CD14-positive monocyte (primary cell): ENCODE measurements around the gene NRK. TPM values are rescaled to one million over a fixed set of nuclear protein-coding genes. Genes with fewer than 3 reads are reported as not detected.
"Not testable (repeated sequence)": the region's sequence is repeated elsewhere in the genome, so short reads cannot be mapped to it uniquely, and the experiment has no call there.

ENCODE experiments used
- DNase-seq, 3 donors: peaks; one replicate each; pipeline ENCODE4 v3.0.0-alpha.2; 2011 to 2022
- H2AFZ ChIP-seq: 2 replicates; pipeline ENCODE4 v1.6.0; 2012; ENCODE audit warnings: mild to moderate bottlenecking, low read depth, low read length, inconsistent platforms; ENCODE audit not compliant: insufficient read depth, poor library complexity, severe bottlenecking
- H3K27ac ChIP-seq, 2 donors: 1 replicate in 1 of 2; 2 replicates in 1 of 2; pipeline ENCODE4 v1.5.1; 2012 to 2013; ENCODE audit warnings: low read length in 2 of 2, control low read depth in 1 of 2, inconsistent platforms in 1 of 2, low read depth in 1 of 2, mild to moderate bottlenecking in 1 of 2
- H3K27me3 ChIP-seq, 2 donors: one replicate each; pipeline versions ENCODE4 v1.6.0 to v1.6.1; 2011 to 2013; ENCODE audit warnings: low read length in 2 of 2; ENCODE audit not compliant: control insufficient read depth in 2 of 2, insufficient read depth in 2 of 2
- H3K36me3 ChIP-seq, 2 donors: replicated peaks in 1 of 2; 1 replicate in 1 of 2; 2 replicates in 1 of 2; pipeline versions ENCODE4 v1.5.1 to v1.6.1; 2012 to 2013; ENCODE audit warnings: low read length in 2 of 2, control low read depth in 1 of 2, inconsistent platforms in 1 of 2, mild to moderate bottlenecking in 1 of 2; ENCODE audit not compliant: insufficient read depth in 2 of 2, control insufficient read depth in 1 of 2
- H3K4me1 ChIP-seq, 2 donors: 1 replicate in 1 of 2; 2 replicates in 1 of 2; pipeline versions ENCODE4 v1.5.1 to v1.6.1; 2012 to 2013; ENCODE audit warnings: low read length in 2 of 2, control low read depth in 1 of 2, inconsistent platforms in 1 of 2, mild to moderate bottlenecking in 1 of 2, moderate library complexity in 1 of 2; ENCODE audit not compliant: insufficient read depth in 2 of 2, control insufficient read depth in 1 of 2
- H3K4me2 ChIP-seq: replicated peaks from 2 replicates; pipeline ENCODE3; 2012; ENCODE audit warnings: low read length, moderate library complexity, mild to moderate bottlenecking; ENCODE audit not compliant: poor library complexity, severe bottlenecking; ENCODE audit errors: extremely low read depth
- H3K4me3 ChIP-seq, 3 experiments: fragments of 200-600 bp in 1 of 3; sonication (generic) in 1 of 3; replicated peaks in 1 of 3; 1 replicate in 2 of 3; 2 replicates in 1 of 3; pipeline ENCODE4 v1.5.1; 2011 to 2013; ENCODE audit warnings: low read length in 3 of 3, mild to moderate bottlenecking in 3 of 3, control low read depth in 2 of 3, low read depth in 2 of 3, inconsistent platforms in 1 of 3, moderate library complexity in 1 of 3
- H3K79me2 ChIP-seq: 2 replicates; pipeline ENCODE4 v1.6.0; 2012; ENCODE audit warnings: mild to moderate bottlenecking, control low read depth, inconsistent platforms, low read length, moderate library complexity; ENCODE audit not compliant: insufficient read depth
- H3K9ac ChIP-seq: 2 replicates; pipeline ENCODE4 v1.6.0; 2017; ENCODE audit warnings: low read length, mild to moderate bottlenecking; ENCODE audit not compliant: insufficient read depth, poor library complexity, severe bottlenecking
- H3K9me3 ChIP-seq, 2 donors: replicated peaks in 1 of 2; 1 replicate in 1 of 2; 2 replicates in 1 of 2; pipeline versions ENCODE4 v1.5.1 to v1.6.1; 2012 to 2013; ENCODE audit warnings: low read length in 2 of 2, control low read depth in 1 of 2; ENCODE audit not compliant: control insufficient read depth in 1 of 2, insufficient read depth in 1 of 2
- H4K20me1 ChIP-seq: 2 replicates; pipeline ENCODE4 v1.6.0; 2012; ENCODE audit warnings: mild to moderate bottlenecking, low read length, control low read depth, moderate library complexity; ENCODE audit not compliant: insufficient read depth
- H3K27ac Mint-ChIP-seq, 7 donors: one replicate each; pipeline ENCODE4 v1.8.0; 2020; ENCODE audit warnings: mild to moderate bottlenecking in 7 of 7, mixed read lengths in 7 of 7, moderate library complexity in 6 of 7, inconsistent platforms in 2 of 7
- H3K27me3 Mint-ChIP-seq, 3 donors: one replicate each; pipeline ENCODE4 v1.8.0; 2021 to 2022; ENCODE audit warnings: low read depth in 3 of 3, mild to moderate bottlenecking in 3 of 3, mixed read lengths in 3 of 3, moderate library complexity in 3 of 3, inconsistent platforms in 1 of 3
- H3K36me3 Mint-ChIP-seq, 2 donors: one replicate each; pipeline ENCODE4 v1.8.0; 2020; ENCODE audit warnings: mixed read lengths in 2 of 2, inconsistent platforms in 1 of 2, mild to moderate bottlenecking in 1 of 2
- H3K4me1 Mint-ChIP-seq: one replicate; pipeline ENCODE4 v1.8.0; 2020; ENCODE audit warnings: mild to moderate bottlenecking, mixed read lengths
- H3K4me3 Mint-ChIP-seq, 2 donors: one replicate each; pipeline ENCODE4 v1.8.0; 2020; ENCODE audit warnings: mild to moderate bottlenecking in 2 of 2, mixed read lengths in 2 of 2, moderate library complexity in 1 of 2
- H3K9me3 Mint-ChIP-seq, 7 donors: one replicate each; pipeline ENCODE4 v1.8.0; 2020 to 2022; ENCODE audit warnings: mixed read lengths in 7 of 7, mild to moderate bottlenecking in 6 of 7, moderate library complexity in 6 of 7, inconsistent platforms in 2 of 7
- CTCF ChIP-seq: fragments of 200-600 bp; IDR thresholded peaks from one replicate; pipeline ENCODE4 v1.8.0; 2022; ENCODE audit warnings: antibody characterized with exemption, mild to moderate bottlenecking
- WGBS: methylation state at CpG from one replicate; pipeline ENCODE4 v1.1.5; 2013; ENCODE audit warnings: missing lambda C conversion rate; ENCODE audit not compliant: insufficient coverage; 5-methylcytosine and 5-hydroxymethylcytosine counted together
- intact Hi-C, 2 donors: fragments of 100-400 bp; cut with micrococcal nuclease; formaldehyde crosslinking; loops; one replicate each; pipeline versions ENCODE4 v1.15.0 to v1.15.1; 2023
- polyA plus RNA-seq, 3 donors: library from polyadenylated mRNA; depleted of rRNA in 1 of 3; unstranded in 2 of 3; stranded (reverse) in 1 of 3; fragments of 300-500 nt in 2 of 3; fragments of >200 nt in 1 of 3; fragmentation: Illumina TruSeq in 2 of 3; gene quantifications; 1 replicate in 2 of 3; 2 replicates in 1 of 3; pipeline ENCODE4 v1.2.3, GENCODE V29; 2012 to 2021

Gene NRK
- polyA plus RNA-seq, 3 donors = not detected

- Mint-ChIP-seq H3K4me3 (no peak overlapping the region), H3K4me1 (no peaks in the 10 kb centered on the region), H3K27me3 (peaks cover 0 to 5% (median 2%) of the 10 kb centered on the region in 3 donors), H3K27ac (no peak overlapping the region), H3K9me3 (peaks cover 0 to 8% (median 5%) of the 10 kb centered on the region in 7 donors), H3K36me3 (no peaks in the 10 kb centered on the region)
- Histone ChIP-seq H3K4me1 (no peaks in the 10 kb centered on the region), H3K9ac (no peak overlapping the region), H3K27ac (no peak overlapping the region), H3K9me3 (peaks cover 0 to 11% of the 10 kb centered on the region in 2 donors), H3K36me3 (no peaks in the 10 kb centered on the region), H3K4me3 (no peak overlapping the region), H3K4me2 (no peak overlapping the region), H4K20me1 (no peaks in the 10 kb centered on the region), H3K79me2 (no peaks in the 10 kb centered on the region), H3K27me3 (no peaks in the 10 kb centered on the region), H2AFZ (no peak overlapping the region)
- no peak for TF ChIP-seq CTCF
- WGBS = 86% methylated on average over 12 of the region's 15 CpGs
- intact Hi-C loops = no loop called here
- DNase-seq = no peak
Measured at GRCh38 chrX:105981772-105982485, 159.6 kb downstream of the NRK start.

DNA sequence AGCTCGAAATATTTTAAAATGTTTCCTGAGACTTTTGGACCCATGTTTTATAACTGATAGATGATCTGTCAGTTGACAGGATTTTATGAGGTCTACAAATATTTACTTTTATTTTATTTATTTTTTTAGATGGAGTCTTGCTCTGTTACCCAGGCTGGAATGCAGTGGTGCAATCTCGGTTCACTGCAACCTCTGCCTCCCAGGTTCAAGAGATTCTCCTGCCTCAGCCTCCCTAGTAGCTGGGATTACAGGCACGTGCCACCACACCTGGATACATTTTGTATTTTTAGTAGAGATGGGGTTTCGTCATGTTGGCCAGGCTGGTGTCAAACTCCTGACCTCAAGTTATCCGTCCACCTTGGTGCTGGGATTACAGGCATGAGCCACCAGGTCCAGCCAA is 166.1 kb downstream of the NRK start:
- DNase-seq, H3K4me1 Mint-ChIP-seq, H3K27ac ChIP-seq, H3K27me3 Mint-ChIP-seq, H4K20me1 ChIP-seq, H3K79me2 ChIP-seq, intact Hi-C loops, H3K36me3 ChIP-seq, H3K27ac Mint-ChIP-seq, H3K4me1 ChIP-seq, H3K27me3 ChIP-seq, H3K4me3 ChIP-seq, H3K36me3 Mint-ChIP-seq, H3K4me3 Mint-ChIP-seq, H3K9me3 Mint-ChIP-seq, H3K9me3 ChIP-seq, H3K4me2 ChIP-seq, H3K9ac ChIP-seq, H2AFZ ChIP-seq: not testable (repeated sequence)
- no CpG with 5 or more reads among the region's 5 CpGs for WGBS
